Smooth muscle cell (in vitro differentiated cells): Measurements from ENCODE around the gene GFAP. TPM values are rescaled to one million over a fixed set of nuclear protein-coding genes. Genes with fewer than 3 reads are reported as not detected.

Source experiments
- DNase-seq: peaks from one replicate; lab custom pipeline; 2025; ENCODE audit not compliant: unreplicated experiment; lab: John Stamatoyannopoulos, UW
- H2AFZ ChIP-seq: fragments of 200-600 bp; sonication (generic); 2 replicates; pipeline ENCODE4 v1.6.0; 2016; ENCODE audit warnings: antibody characterized with exemption, low read depth, mild to moderate bottlenecking
- H3F3A ChIP-seq: fragments of 200-600 bp; sonication (generic); 2 replicates; pipeline ENCODE4 v1.6.0; 2017; ENCODE audit warnings: antibody characterized with exemption, low read depth
- H3K27ac ChIP-seq: fragments of 200-600 bp; sonication (generic); 2 replicates; pipeline ENCODE4 v1.5.1; 2016; ENCODE audit warnings: low read depth, mild to moderate bottlenecking
- H3K27me3 ChIP-seq: fragments of 200-600 bp; sonication (generic); 2 replicates; pipeline ENCODE4 v1.6.1; 2016; ENCODE audit warnings: low read depth, mild to moderate bottlenecking
- H3K36me3 ChIP-seq: fragments of 200-600 bp; sonication (generic); 2 replicates; pipeline ENCODE4 v1.5.1; 2016; ENCODE audit warnings: low read depth
- H3K4me1 ChIP-seq: fragments of 200-600 bp; sonication (generic); 2 replicates; pipeline ENCODE4 v1.5.1; 2016; ENCODE audit warnings: low read depth
- H3K4me2 ChIP-seq: fragments of 200-600 bp; sonication (generic); 2 replicates; pipeline ENCODE4 v1.6.0; 2016; ENCODE audit warnings: mild to moderate bottlenecking
- H3K4me3 ChIP-seq: fragments of 200-600 bp; sonication (generic); 2 replicates; pipeline ENCODE4 v1.5.1; 2016; ENCODE audit warnings: mild to moderate bottlenecking
- H3K79me2 ChIP-seq: fragments of 200-600 bp; sonication (generic); 2 replicates; pipeline ENCODE4 v1.6.0; 2016; ENCODE audit warnings: low read depth, mild to moderate bottlenecking
- H3K9ac ChIP-seq: fragments of 200-600 bp; sonication (generic); 2 replicates; pipeline ENCODE4 v1.6.0; 2016; ENCODE audit warnings: low read depth
- H3K9me3 ChIP-seq: fragments of 200-600 bp; sonication (generic); replicated peaks from 2 replicates; pipeline ENCODE4 v1.5.1; 2016; ENCODE audit warnings: low read depth
- H4K20me1 ChIP-seq: fragments of 200-600 bp; sonication (generic); 2 replicates; pipeline ENCODE4 v1.6.0; 2016; ENCODE audit warnings: low read depth
- CTCF ChIP-seq: fragments of 200-600 bp; sonication (generic); IDR thresholded peaks from 2 replicates; pipeline ENCODE4 v1.5.1; 2017; ENCODE audit warnings: borderline replicate concordance, mild to moderate bottlenecking, antibody characterized with exemption; ENCODE audit not compliant: insufficient read depth, poor library complexity, severe bottlenecking
- WGBS: methylation state at CpG from one replicate; pipeline ENCODE4 v1.1.7; 2016; ENCODE audit warnings: low lambda C conversion rate; 5-methylcytosine and 5-hydroxymethylcytosine counted together
- polyA plus RNA-seq: library from polyadenylated mRNA; unstranded; fragments of >200 nt; fragmentation: Nextera tagmentation; extraction: Ambion mirVana; gene quantifications from 2 replicates; pipeline ENCODE4 v1.2.1, GENCODE V29; 2016
- total RNA-seq: library from RNA; depleted of rRNA; stranded (reverse); fragments of >200 nt; gene quantifications from 2 replicates; pipeline ENCODE4 v1.2.3, GENCODE V29; 2014

The GFAP gene
- total and polyA plus RNA-seq, 2 experiments from 2014 or later = 0.04 to 0.64 TPM

- Histone ChIP-seq H4K20me1 (no peaks in the 10 kb centered on the region), H2AFZ (no peak overlapping the region), H3F3A (peaks cover 3% of the 10 kb centered on the region), H3K27me3 (no peaks in the 10 kb centered on the region), H3K9ac (no peak overlapping the region), H3K27ac (no peak overlapping the region), H3K36me3 (peaks cover 4% of the 10 kb centered on the region), H3K4me3 (no peak overlapping the region), H3K9me3 (no peaks in the 10 kb centered on the region), H3K4me1 (no peaks in the 10 kb centered on the region), H3K79me2 (no peaks in the 10 kb centered on the region), H3K4me2 (no peak overlapping the region)
- WGBS = 98% methylated on average over 6 of the region's 6 CpGs
- TF ChIP-seq CTCF = no peak
- no peak for DNase-seq
Observed at GRCh38 chr17:44875761-44876160, 39.5 kb downstream of the GFAP start.

GRCh38 chr17:44872131-44872768 lies 43.0 kb downstream of the GFAP start:
- Histone ChIP-seq H3K27ac (no peak overlapping the region), H3K79me2 (no peaks in the 10 kb centered on the region), H3F3A (no peaks in the 10 kb centered on the region), H3K27me3 (no peaks in the 10 kb centered on the region), H3K9me3 (no peaks in the 10 kb centered on the region), H4K20me1 (no peaks in the 10 kb centered on the region), H3K4me3 (no peak overlapping the region), H3K9ac (no peak overlapping the region), H3K4me2 (no peak overlapping the region), H3K36me3 (peaks cover 5% of the 10 kb centered on the region), H3K4me1 (no peaks in the 10 kb centered on the region), H2AFZ (no peak overlapping the region)
- WGBS = 89% methylated on average over 9 of the region's 9 CpGs
- DNase-seq = no peak
- TF ChIP-seq CTCF = no peak

- H3F3A ChIP-seq = no peaks in the 10 kb centered on the region
- no peak for DNase-seq
- WGBS = 98% methylated on average over 12 of the region's 12 CpGs
- no peaks in the 10 kb centered on the region for H4K20me1 ChIP-seq
- no peak overlapping the region for H3K9ac ChIP-seq
- no peak overlapping the region for H3K27ac ChIP-seq
- H3K4me1 ChIP-seq = no peaks in the 10 kb centered on the region
- no peak for TF ChIP-seq CTCF
- no peaks in the 10 kb centered on the region for H3K79me2 ChIP-seq
- no peak overlapping the region for H2AFZ ChIP-seq
- no peaks in the 10 kb centered on the region for H3K9me3 ChIP-seq
- H3K4me3 ChIP-seq = no peak overlapping the region
- H3K4me2 ChIP-seq = no peak overlapping the region
- no peaks in the 10 kb centered on the region for H3K27me3 ChIP-seq
- peaks cover 5% of the 10 kb centered on the region for H3K36me3 ChIP-seq
Observed at GRCh38 chr17:44871556-44871955, 43.7 kb downstream of the GFAP start.

- H3K36me3 ChIP-seq = peaks cover 5% of the 10 kb centered on the region
- H4K20me1 ChIP-seq = no peaks in the 10 kb centered on the region
- H3K79me2 ChIP-seq = no peaks in the 10 kb centered on the region
- H3K4me1 ChIP-seq = no peaks in the 10 kb centered on the region
- no peaks in the 10 kb centered on the region for H3F3A ChIP-seq
- DNase-seq = no peak
- no peaks in the 10 kb centered on the region for H3K9me3 ChIP-seq
- H3K4me3 ChIP-seq = no peak overlapping the region
- H3K4me2 ChIP-seq = no peak overlapping the region
- H3K27ac ChIP-seq = no peak overlapping the region
- no peak overlapping the region for H3K9ac ChIP-seq
- 79% methylated on average over 3 of the region's 3 CpGs for WGBS
- no peaks in the 10 kb centered on the region for H3K27me3 ChIP-seq
- no peak overlapping the region for H2AFZ ChIP-seq
- no peak for TF ChIP-seq CTCF
Observed at GRCh38 chr17:44867841-44868240, 47.5 kb downstream of the GFAP start.
